ENCODE measurements around the gene SYN1.

The SYN1 gene

DNA sequence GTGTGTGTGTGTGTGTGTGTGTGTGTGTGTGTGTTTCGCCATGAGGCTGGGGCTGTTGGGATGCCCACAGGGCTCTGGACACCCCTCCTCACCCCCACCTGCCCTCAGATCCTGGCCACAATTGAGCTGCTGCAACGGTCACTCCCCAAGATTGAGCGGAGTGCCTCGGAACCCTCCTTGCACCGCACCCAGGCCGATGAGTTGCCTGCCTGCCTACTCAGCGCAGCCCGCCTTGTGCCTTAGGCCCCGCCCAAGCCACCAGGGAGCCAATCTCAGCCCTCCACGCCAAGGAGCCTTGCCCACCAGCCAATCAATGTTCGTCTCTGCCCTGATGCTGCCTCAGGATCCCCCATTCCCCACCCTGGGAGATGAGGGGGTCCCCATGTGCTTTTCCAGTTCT lies 48.4 kb downstream of the SYN1 start:
- no peak for DNase-seq

DNA sequence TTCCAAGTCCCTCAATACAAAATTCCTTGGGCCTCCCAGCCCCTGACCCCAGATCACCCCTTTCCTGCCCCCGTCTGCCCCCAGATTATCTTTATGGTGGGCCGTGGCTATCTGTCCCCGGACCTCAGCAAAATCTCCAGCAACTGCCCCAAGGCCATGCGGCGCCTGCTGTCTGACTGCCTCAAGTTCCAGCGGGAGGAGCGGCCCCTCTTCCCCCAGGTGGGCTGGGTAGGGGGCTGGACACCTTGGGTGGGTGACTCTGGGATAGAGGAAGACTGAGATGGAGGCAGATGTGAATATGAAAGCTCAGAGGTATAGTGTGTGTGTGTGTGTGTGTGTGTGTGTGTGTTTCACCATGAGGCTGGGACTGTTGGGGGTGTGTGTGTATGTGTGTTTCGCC lies 48.9 kb downstream of the SYN1 start:
- no peak for DNase-seq

GRCh38 chrX:47568656-47569295 lies 50.9 kb downstream of the SYN1 start:
- DNase-seq, result peak; percentile 4 to 17

DNA sequence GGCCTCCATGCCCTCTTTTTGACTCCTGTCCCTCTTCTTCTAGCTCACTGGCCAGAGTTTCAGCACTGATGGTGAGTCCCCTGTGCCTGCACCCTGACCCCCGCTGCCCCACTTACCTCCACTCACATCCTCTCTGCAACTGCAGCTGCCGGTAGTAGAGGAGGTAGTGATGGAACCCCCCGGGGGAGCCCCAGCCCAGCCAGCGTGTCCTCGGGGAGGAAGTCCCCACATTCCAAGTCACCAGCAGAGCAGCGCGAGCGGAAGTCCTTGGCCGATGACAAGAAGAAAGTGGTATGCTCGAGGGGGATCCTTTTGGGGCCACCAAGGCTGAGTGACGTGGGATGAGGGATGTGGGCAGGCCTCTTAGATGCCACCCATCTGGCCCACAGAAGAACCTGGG lies 52.8 kb downstream of the SYN1 start:
- DNase-seq, result no peak

- no peak for DNase-seq
Observed at GRCh38 chrX:47564438-47565085, 55.1 kb downstream of the SYN1 start.

DNA sequence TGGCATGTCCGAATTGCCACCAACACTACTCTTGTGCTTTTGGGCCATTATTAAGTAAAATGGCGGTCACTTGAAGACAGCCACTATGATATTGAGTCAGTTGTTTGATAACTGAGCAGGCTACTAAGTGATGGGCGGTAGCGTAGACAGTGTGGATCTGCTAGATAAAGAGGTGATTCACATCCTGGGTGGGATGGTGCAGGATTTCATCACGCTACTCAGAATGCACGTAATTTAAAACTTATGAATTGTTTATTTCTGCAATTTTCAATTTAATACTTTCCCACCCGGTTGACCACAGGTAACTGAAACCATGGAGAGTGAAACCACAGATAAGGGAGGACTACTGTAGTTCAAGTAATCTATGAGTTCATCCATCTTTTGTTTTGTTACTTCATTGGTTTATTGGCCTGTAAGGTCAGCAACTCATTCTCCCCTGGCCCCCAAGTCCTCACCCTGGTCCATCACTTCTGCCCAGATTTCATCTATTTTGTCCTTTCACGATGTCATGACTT lies 55.8 kb downstream of the SYN1 start:
- no peak for DNase-seq

DNA sequence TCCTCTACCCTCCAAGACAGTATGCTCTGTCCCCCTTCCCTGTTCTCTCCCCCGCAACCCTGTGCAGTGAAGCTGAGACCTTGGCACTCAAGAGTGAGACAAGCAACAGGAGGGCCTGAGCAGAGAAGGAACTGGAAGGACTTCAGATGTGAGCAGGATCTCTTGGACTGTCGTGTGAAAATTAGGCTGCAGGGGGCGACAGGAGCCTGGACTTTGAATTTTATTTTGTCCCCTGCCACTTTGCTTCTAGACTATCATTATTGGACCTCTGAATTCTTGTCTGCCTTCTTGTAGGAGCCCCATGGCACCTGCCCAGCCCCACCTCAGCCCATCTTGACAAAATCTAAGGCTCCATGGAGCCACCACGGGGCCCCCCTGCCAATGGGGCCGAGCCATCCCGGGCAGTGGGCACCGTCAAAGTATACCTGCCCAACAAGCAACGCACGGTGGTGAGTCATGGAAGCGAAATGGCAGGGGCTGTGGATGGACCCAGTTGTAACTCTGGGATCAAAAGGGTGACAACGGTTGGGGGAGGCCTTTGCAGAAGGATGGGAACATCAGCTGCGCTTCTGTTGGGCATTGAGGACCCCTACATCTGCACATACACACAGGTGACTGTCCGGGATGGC lies 56.9 kb downstream of the SYN1 start:
- peak; percentile 32 to 41 for DNase-seq

DNA sequence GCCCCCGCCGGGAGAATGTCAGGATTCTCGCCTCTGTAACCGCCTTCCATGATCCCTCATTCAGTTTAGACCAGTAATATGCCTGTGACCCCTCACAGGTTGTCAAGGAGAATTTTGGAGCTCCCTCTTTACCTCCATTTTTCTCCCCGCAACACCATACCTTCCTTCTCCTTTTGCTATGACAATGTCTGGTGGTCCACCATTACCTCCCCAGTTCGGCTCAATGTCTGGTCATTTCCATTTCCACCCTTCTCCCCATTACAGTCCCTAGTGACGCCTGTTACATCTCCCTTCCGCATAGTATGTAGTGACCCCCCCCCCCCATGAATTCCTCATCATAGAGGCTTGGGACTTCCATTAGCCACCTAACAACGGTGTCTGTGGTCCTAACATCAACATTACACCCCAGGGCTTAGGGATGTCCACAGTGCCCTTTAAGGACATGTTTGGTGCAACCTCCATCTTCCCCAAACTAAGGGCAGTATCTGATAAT lies 58.0 kb downstream of the SYN1 start:
- no peak for DNase-seq

- DNase-seq, result peak; percentile 88 to 92
Observed at GRCh38 chrX:47560934-47561658, 58.6 kb downstream of the SYN1 start, which contains the start of gene ARAF. TSS of gene ARAF (plus strand) at chrX:47561205. CDS start at chrX:47562968, 1,763 bp downstream.

GRCh38 chrX:47560179-47560933 lies 59.3 kb downstream of the SYN1 start:
- DNase-seq, result no peak

DNA sequence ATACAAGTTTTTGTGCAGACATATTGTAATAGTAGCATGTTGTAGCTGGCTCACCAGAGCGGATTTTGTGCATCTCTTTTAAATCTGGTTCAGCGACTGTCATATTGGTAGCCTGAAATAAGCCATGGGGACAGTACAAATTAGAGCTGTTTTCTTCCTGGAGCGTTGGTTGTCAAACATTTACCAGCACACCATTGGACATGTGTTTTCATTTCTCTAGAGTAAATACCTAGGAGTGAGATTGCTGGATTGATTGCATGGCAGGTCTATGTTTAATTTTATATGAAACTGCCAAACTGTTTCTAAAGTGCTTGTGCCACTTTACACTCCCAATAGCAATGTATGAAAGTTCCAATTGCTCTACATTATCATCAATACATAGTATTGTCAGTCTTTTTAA lies 61.2 kb downstream of the SYN1 start:
- DNase-seq, result no peak

GRCh38 chrX:47556045-47556623 lies 63.5 kb downstream of the SYN1 start:
- peak; percentile 87 to 89 for DNase-seq

DNA sequence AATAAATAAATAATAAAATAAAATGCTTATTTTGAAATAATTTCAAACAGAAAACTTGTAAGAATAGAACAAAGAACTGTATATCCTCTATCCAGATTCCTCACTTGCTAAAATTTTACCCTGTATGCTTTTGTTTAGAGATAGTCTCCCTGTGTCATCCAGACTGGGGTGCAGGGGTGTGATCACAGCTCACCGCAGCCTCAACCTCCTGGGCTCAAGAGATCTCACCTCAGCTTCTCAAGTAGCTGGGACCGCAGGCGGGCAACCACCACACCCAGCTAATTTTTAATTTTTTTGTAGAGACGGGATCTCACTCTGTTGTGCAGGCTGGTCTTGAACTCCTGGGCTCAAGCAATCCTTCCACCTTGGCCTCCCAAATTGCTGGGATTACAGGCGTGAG lies 76.2 kb downstream of the SYN1 start:
- no peak for DNase-seq

DNA sequence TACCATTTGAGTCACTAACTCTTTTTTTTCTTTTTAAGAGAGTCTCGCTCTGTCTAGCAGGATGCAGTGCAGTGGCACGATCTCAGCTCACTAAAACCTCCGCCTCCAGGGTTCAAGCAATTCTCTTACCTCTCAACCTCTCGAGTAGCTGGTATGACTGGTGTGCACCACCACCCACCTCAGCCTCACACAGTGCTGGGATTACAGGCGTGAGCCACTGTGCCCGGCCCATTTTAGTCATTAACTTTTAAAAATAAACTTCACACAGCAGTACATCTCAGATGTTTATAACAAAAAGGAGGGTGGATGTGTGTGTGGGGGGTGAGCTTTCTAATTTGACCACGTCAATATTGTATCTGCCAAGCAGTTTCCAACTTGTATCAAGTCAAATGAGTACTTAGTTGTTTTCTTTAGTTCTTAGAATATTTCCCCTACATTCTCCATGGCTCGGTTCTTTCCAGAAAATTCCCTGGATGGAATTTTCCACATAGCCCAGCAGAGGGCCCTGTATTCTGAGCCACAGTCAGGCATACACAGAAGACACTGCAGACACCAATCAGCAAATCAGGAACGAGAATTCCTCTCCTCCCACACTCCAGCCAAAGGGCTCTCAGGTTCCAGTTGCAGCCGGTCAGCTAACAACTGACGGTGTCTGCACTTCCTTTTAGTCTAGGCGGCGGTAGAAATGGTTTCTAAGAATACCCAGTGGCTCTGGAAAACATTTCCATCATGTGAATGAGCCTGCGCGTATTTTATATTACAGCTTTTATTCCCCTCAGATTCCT lies 78.7 kb downstream of the SYN1 start:
- DNase-seq, result peak; percentile 56 to 66

GRCh38 chrX:47539860-47540259 lies 79.8 kb downstream of the SYN1 start:
- no peak for DNase-seq

GRCh38 chrX:47530049-47530448 lies 89.6 kb downstream of the SYN1 start:
- peak in 1 of 2 experiments; percentile 6 for DNase-seq

DNA sequence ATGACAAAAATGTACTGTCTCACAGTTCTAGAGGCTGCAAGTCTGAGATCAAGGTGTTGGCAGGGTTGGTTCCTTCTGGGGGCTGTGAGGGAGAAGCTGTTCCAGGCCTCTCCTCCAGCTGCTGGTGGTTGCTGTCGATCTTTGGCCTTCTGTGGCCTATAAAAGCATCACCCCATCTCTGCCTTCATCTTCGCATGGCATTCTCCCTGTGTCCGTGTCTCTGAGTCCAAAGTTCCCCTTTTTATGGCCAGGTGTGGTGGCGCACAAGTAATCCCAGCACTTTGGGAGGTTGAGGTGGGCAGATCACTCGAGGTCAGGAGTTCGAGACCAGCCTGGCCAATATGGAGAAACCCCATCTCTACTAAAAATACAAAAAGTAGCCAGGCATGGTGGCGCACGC lies 90.1 kb downstream of the SYN1 start:
- DNase-seq, result no peak

- no peak for DNase-seq
Observed at GRCh38 chrX:47523713-47524166, 95.9 kb downstream of the SYN1 start.

- DNase-seq, result peak; percentile 54 to 60
Observed at GRCh38 chrX:47523297-47523696, 96.4 kb downstream of the SYN1 start.
